Coronary artery (tissue), 2 donors: ENCODE data around the gene MACROD2.

Experiments used
- DNase-seq: peaks from one replicate; pipeline ENCODE4 v3.0.0-alpha.2; 2017; ENCODE audit warnings: low spot score
- H3K27ac ChIP-seq, 2 donors: fragments of 200-600 bp; sonication (generic); one replicate each; pipeline ENCODE4 v1.5.1; 2016 to 2019
- H3K4me3 ChIP-seq: fragments of 200-600 bp; sonication (generic); 2 replicates; pipeline ENCODE4 v1.5.1; 2016; ENCODE audit warnings: mild to moderate bottlenecking, moderate library complexity
- CTCF ChIP-seq: fragments of 200-600 bp; sonication (generic); IDR thresholded peaks from one replicate; pipeline ENCODE4 v1.5.1; 2019; ENCODE audit warnings: antibody characterized with exemption

The MACROD2 gene

DNA sequence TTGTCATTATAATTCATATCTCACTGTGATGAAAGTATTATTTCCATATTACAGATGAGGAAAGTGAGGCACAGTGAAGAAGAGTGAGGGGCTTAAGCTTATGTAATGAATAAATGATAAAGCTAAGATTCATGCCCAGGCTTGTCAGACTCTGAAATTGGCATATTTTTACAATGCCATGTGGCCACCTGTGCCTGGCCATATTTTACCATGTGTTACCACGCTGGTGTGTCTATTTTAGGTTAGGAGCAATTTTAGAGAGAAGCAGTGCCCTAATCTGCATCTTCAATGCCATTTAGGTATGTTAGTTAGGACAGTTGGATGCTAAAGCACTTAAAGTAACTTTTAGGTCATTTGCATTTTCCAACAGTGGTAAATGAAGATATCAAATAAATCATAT lies 530.1 kb downstream of the MACROD2 start:
- Histone ChIP-seq H3K27ac (no peak overlapping the region), H3K4me3 (no peak overlapping the region)
- no peak for DNase-seq
- TF ChIP-seq CTCF: no peak

GRCh38 chr20:14526891-14527290 lies 531.6 kb downstream of the MACROD2 start:
- no peak overlapping the region for H3K4me3 ChIP-seq
- no peak for TF ChIP-seq CTCF
- no peak overlapping the region for H3K27ac ChIP-seq
- DNase-seq: no peak

DNA sequence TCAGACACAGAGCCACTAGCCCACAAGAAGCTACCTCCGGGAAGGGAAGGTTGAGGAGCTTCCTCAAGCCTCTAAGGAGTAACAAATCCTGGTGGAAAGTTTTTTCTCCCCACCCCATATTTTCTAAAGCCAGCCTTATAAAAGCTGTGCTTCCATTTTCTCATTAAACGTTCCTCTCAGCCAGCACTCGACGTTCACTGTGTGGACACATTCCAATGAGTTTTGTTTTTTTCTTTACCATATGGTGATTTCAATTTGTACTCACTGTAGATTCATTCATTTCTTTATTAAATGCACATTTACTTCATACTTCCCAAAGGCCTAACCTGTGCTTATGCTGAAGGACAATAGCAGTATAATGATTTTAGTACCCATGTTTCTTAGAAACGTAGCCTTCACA lies 536.5 kb downstream of the MACROD2 start:
- no peak overlapping the region for H3K4me3 ChIP-seq
- no peak for TF ChIP-seq CTCF
- H3K27ac ChIP-seq: no peak overlapping the region
- no peak for DNase-seq

DNA sequence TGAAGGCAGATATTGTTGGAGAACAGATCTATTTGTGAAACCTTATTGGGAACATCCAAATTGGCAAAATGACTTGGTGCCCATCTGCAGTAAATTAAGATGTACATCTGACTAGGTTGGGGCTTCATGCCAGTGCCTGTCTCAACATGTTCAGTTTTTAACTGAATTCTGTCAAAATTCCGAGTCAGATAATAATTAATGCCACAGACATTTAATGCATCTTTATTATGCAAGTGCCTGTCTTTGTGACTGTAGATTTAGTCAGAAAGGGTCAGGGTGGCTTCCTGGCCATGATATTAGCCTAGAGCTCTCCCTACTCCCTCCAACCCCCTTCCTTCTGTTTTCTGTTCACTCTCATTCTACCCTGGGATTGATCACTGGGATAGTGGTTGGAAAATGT lies 541.4 kb downstream of the MACROD2 start:
- no peak for TF ChIP-seq CTCF
- no peak overlapping the region for H3K4me3 ChIP-seq
- DNase-seq: no peak
- no peak overlapping the region for H3K27ac ChIP-seq

DNA sequence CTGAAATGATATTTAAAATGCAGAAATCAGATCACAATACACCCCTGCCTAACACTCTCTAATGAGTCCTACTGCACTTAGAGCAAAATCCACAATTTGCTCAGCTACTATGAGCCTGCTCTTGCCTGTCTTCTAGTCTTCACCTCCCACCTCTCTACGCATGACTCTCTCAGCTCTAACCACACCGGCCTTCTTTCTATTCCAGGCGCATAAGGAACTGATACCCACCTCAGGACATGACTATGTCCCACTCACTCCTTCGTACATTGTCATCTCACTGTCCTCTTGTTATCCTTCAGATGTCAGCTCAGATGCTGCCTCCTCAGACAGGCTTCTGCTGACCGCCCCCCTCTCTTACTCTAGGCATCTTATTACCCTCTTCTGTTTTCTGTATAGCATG lies 543.1 kb downstream of the MACROD2 start:
- TF ChIP-seq CTCF: no peak
- H3K27ac ChIP-seq: no peak overlapping the region
- H3K4me3 ChIP-seq: no peak overlapping the region
- no peak for DNase-seq

GRCh38 chr20:14543040-14543439 lies 547.7 kb downstream of the MACROD2 start:
- no peak overlapping the region for H3K4me3 ChIP-seq
- DNase-seq: no peak
- no peak for TF ChIP-seq CTCF
- no peak overlapping the region for H3K27ac ChIP-seq

DNA sequence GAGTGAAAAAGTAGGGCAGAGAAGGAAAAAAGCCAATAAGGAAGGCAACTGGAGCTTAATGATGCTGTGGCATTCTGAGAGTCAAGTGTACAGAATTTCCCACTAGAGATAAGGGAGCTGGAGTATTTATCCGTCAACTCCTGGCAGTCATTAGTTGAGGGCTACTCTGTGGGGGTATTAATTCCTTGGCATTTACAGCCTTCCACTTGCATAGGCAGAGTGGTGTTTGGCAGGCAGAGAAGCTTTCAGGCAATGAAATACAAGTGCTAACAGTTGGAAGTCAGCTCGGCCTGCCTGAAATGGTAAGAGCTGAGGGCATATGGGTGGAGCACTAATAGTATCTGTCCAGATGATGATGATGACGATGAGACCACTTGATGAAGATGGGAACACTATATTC lies 549.4 kb downstream of the MACROD2 start:
- no peak overlapping the region for H3K4me3 ChIP-seq
- DNase-seq: no peak
- no peak overlapping the region for H3K27ac ChIP-seq
- no peak for TF ChIP-seq CTCF
